ENCODE results near the gene TTC7B.

GRCh38 chr14:90600619-90601018, 215.6 kb downstream of the TTC7B start:
- TF ChIP-seq TAF1 (IDR thresholded peaks at IDR 0.05; ENCODE audit: borderline replicate concordance, insufficient read depth, low read length): no peak
- no peak for TF ChIP-seq REST (IDR thresholded peaks at IDR 0.05; ENCODE audit: insufficient read depth in 1 of 2, low read depth in 2 of 2, low read length in 2 of 2)
- TF ChIP-seq POLR2AphosphoS5 (IDR thresholded peaks at IDR 0.05; ENCODE audit: low read depth, low read length): no peak
- TF ChIP-seq SIN3A (IDR thresholded peaks at IDR 0.05; ENCODE audit: borderline replicate concordance, insufficient read depth, low read length): no peak
- no peak for TF ChIP-seq FOXP2 (optimal IDR thresholded peaks at IDR 0.05; ENCODE audit: borderline replicate concordance, extremely low read depth, extremely low read length, insufficient read depth)
